ENCODE results near the gene CARD11.

The CARD11 gene

GRCh38 chr7:2860627-2861133 is 183.0 kb downstream of the CARD11 start:
- Mint-ChIP-seq H3K27me3 (no peaks in the 10 kb centered on the region), H3K9me3 (no peaks in the 10 kb centered on the region), H3K4me1 (peaks cover 50% of the 10 kb centered on the region), H3K4me3 (no peak overlapping the region), H3K36me3 (no peaks in the 10 kb centered on the region), H3K27ac (peak overlapping the region; percentile 49)
- no peak for ATAC-seq

GRCh38 chr7:2859952-2860351 is 183.7 kb downstream of the CARD11 start:
- no peak for ATAC-seq
- Mint-ChIP-seq H3K4me3 (no peak overlapping the region), H3K9me3 (no peaks in the 10 kb centered on the region), H3K4me1 (peaks cover 46% of the 10 kb centered on the region), H3K27me3 (no peaks in the 10 kb centered on the region), H3K36me3 (no peaks in the 10 kb centered on the region), H3K27ac (peak overlapping the region; percentile 49)

DNA sequence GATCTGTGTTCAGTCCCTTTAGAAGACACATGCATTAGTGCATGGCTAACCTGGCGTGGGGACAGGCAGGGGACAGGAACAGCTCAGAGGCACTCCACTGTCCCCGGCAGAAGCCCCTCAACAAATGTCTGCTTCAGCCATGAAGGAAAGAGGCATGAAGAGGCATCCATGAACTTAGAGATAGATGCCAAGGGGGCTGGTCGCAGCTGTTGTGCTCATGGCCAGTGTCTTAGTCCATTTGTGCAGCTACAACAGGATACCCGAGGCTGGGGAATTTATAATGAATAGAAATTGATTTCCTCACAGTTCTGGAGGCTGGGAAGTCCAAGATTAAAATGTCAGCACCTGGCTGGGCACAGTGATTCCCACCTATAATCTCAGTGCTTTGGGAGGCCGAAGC is 185.0 kb downstream of the CARD11 start:
- H3K9me3 Mint-ChIP-seq = no peaks in the 10 kb centered on the region
- H3K27me3 Mint-ChIP-seq = no peaks in the 10 kb centered on the region
- no peak for ATAC-seq
- no peaks in the 10 kb centered on the region for H3K36me3 Mint-ChIP-seq
- H3K27ac Mint-ChIP-seq = no peak overlapping the region
- peaks cover 32% of the 10 kb centered on the region for H3K4me1 Mint-ChIP-seq
- H3K4me3 Mint-ChIP-seq = no peak overlapping the region

DNA sequence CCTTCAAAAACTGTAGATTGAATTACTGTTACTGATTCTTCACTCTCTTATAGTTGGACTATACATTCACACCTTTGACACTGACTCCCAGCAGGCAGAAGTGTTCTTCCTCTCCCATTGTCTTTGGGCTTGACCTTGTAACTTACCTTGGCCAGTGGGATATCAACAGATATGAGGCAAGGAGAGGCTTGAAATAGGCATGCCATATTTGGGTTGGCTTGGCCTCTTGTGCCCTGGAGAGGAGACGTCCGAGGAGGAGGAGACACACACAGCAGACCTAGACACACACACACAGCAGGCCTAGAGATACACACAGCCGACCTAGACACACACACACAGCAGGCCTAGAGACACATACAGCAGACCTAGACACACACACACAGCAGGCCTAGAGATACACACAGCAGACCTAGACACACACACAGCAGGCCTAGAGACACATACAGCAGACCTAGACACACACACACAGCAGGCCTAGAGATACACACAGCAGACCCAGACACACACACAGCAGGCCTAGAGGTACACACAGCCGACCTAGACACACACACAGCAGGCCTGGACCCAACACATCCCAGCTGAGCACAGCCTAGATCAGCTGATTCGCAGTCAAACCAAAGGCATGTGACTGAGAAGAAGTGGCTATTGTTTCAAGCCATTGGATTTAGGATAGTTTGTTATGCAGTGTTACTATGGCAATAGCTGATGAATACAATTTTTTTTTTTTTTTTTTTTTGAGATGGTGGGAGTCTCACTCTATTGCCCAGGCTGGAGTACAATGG is 187.1 kb downstream of the CARD11 start:
- Mint-ChIP-seq H3K4me1 (peaks cover 18% of the 10 kb centered on the region), H3K27me3 (no peaks in the 10 kb centered on the region), H3K27ac (peak overlapping the region; percentile 57), H3K4me3 (no peak overlapping the region), H3K36me3 (no peaks in the 10 kb centered on the region), H3K9me3 (no peaks in the 10 kb centered on the region)
- no peak for ATAC-seq
